NT2/D1 (cell line): ENCODE measurements around the gene CCDC144A.
"Not testable (repeated sequence)": the region's sequence is repeated elsewhere in the genome, so short reads cannot be mapped to it uniquely, and the experiment has no call there.

Experiments used
- DNase-seq: peaks from one replicate; pipeline ENCODE4 v3.0.0-alpha.2; 2011; ENCODE audit warnings: low read depth, low spot score
- H3K27me3 ChIP-seq: 2 replicates; pipeline ENCODE4 v1.6.0; 2011; ENCODE audit warnings: mild to moderate bottlenecking; ENCODE audit not compliant: insufficient read length, insufficient read depth
- H3K36me3 ChIP-seq: 2 replicates; pipeline ENCODE4 v1.6.1; 2011; ENCODE audit warnings: mild to moderate bottlenecking, low read length, mixed read lengths; ENCODE audit not compliant: insufficient read depth, insufficient read length
- H3K4me1 ChIP-seq: 2 replicates; pipeline ENCODE4 v1.5.1; 2011; ENCODE audit not compliant: insufficient read depth, insufficient read length
- H3K4me3 ChIP-seq: 2 replicates; pipeline ENCODE4 v1.5.1; 2011; ENCODE audit warnings: low read depth; ENCODE audit not compliant: insufficient read length
- H3K9ac ChIP-seq: 2 replicates; pipeline ENCODE4 v1.6.0; 2011; ENCODE audit warnings: low read depth; ENCODE audit not compliant: insufficient read length
- H3K9me3 ChIP-seq: 2 replicates; pipeline ENCODE4 v1.5.1; 2011; ENCODE audit warnings: mild to moderate bottlenecking, low read length; ENCODE audit not compliant: insufficient read depth
- SUZ12 ChIP-seq: IDR thresholded peaks from 2 replicates; pipeline ENCODE4 v1.6.1; 2011; ENCODE audit not compliant: insufficient read length, insufficient read depth; ENCODE audit errors: extremely low read depth
- YY1 ChIP-seq: IDR thresholded peaks from 2 replicates; pipeline ENCODE4 v1.6.1; 2011; ENCODE audit not compliant: insufficient read length, insufficient read depth
- ZNF274 ChIP-seq: IDR thresholded peaks from 2 replicates; pipeline ENCODE4 v1.6.1; 2011; ENCODE audit warnings: mild to moderate bottlenecking, low read depth, low read length

CCDC144A gene

DNA sequence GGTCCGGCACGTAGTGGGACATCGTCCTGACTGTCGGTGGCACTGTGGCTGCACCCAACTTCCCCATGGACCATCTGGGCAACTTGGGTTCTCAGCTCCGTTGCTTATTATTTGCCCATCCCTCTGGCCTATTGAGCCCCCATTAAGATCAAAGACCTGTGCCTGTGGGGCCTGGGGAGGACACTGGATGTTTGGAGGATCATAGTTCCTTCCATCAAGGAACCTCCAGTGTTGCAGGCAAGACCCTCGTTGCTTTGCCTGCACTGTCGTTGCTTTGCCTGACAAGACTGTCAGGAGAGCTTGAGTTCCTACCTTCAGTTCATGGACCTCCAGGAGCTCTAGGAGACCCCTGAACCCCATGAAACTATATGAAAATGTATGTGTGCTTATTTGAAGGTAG, 127.2 kb downstream of the CCDC144A start:
- Histone ChIP-seq H3K4me1 (no peaks in the 10 kb centered on the region), H3K27me3 (no peaks in the 10 kb centered on the region), H3K9ac (no peak overlapping the region), H3K9me3 (no peaks in the 10 kb centered on the region), H3K36me3 (no peaks in the 10 kb centered on the region), H3K4me3 (no peak overlapping the region)
- TF ChIP-seq SUZ12 (no peak), YY1 (no peak), ZNF274 (no peak)
- no peak for DNase-seq

DNA sequence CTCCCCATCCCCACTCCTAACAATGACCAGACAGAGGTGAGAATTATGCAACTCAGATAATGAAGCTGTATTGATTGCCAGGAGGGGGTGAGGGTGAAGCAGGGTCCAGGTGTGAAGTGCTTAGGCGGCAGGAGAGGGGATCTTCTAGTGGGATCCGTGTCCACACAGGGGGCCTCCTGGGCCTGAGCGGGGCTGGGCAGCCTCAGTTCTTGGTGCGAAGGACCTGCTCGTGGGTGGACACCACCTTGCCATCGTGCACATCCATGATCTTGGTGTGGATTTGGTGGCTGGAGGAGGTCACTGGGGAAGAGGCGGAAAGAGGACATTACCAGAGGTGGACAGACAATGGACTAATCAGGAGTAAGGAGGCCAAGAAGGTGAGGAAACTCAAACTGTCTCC, 127.9 kb downstream of the CCDC144A start:
- H3K36me3 ChIP-seq, H3K9me3 ChIP-seq, DNase-seq, H3K4me3 ChIP-seq, H3K27me3 ChIP-seq, H3K9ac ChIP-seq, H3K4me1 ChIP-seq: not testable (repeated sequence)

DNA sequence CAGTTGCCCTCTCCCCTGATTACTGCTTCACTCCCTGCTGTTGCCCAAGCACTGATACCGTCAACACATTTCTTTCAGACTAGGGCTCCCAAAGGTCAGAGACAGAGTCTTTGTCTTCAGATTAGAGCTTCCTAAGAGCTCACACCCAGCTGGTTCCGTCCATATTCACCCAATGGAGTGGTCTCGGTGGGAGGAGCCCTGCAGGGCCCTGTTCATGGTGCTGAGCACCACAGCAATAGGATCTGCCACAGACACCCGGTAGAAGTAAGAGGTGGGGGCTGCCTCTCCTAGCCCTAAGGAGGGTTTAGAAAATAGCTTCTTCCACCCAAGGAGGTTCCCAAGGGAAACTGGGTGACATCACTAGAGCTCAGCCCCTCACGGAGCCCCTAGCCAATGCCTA, 128.3 kb downstream of the CCDC144A start:
- Histone ChIP-seq H3K4me3 (no peak overlapping the region), H3K36me3 (no peaks in the 10 kb centered on the region), H3K27me3 (no peaks in the 10 kb centered on the region), H3K9me3 (no peaks in the 10 kb centered on the region), H3K4me1 (no peaks in the 10 kb centered on the region), H3K9ac (no peak overlapping the region)
- DNase-seq = no peak
- TF ChIP-seq SUZ12 (no peak), ZNF274 (no peak), YY1 (no peak)

DNA sequence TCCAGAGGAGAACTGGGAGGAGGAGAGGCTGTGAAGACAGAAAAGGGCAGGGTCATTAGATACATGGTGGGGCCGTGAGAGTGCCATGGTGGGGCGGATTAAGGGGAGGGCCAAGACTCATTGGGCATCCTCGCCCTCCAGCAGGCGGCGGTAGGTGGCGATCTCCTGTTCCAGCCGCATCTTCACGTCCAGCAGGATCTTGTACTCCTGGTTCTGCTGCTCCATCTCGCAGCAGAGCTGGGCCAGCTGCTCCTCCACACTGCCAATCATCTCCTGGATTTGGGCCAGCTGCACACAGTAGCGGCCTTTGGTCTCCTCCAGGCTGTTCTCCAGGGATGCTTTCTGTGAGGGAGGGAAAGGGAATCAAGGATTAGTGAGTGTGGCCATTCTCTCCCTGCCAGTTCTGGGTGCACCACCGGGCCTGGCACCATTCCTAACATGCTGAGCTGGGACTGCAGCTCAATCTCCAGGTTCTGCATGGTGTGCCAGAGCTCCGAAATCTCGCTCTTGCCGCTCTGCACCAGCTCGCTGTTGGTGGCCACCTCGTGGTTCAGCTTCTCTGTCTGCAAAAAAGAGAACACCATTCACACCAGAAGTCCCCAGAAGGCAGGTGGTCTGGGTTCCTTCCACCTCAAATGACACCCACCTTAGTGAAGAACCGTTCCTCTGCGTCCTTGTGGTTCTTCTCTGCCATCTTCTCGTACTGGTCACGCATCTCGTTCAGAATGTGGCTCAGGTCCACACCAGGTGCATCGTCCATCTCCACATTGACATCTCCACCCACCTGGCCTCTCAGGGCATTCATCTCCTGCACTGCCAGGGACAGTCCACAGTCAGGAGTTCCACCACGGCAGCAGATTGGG, 129.0 kb downstream of the CCDC144A start:
- TF ChIP-seq SUZ12 (no peak), ZNF274 (no peak), YY1 (no peak)
- Histone ChIP-seq H3K9me3 (no peaks in the 10 kb centered on the region), H3K4me1 (no peaks in the 10 kb centered on the region), H3K27me3 (no peaks in the 10 kb centered on the region), H3K9ac (no peak overlapping the region), H3K4me3 (no peak overlapping the region), H3K36me3 (no peaks in the 10 kb centered on the region)
- no peak for DNase-seq

DNA sequence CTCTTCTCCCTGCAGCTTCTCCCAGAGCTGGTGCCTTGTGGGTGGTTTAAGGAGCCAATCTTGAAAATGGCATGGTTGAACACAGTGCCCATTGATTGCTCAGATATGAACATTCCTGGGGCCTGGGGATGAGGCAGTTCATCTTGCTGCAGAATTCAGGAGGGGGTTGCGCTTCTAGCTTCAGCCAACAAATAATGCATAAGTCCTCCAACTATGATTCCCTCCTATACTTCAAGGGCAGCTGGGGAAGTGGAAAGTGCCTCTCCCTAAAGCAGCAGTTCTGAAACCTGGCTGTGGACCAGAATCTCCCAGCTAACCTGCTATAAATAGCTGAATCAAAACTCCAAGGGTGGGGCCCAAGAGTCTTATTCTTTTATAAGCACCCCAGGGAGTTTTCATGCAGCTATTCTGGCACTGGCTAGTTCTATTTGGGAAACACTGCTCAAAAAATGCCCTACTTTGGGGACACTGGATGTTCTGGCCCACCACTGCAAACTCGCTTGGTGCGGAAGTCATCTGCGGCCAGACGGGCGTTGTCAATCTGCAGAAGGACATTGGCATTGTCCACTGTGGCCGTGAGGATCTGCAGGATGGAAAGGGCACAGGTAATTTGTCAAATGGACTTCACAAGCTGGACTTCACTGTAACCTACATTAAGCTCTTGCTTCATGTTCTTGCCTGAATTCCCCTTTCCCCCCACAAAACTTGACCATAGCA, 130.3 kb downstream of the CCDC144A start:
- Histone ChIP-seq H3K9ac (no peak overlapping the region), H3K36me3 (no peaks in the 10 kb centered on the region), H3K27me3 (no peaks in the 10 kb centered on the region), H3K4me1 (no peaks in the 10 kb centered on the region), H3K9me3 (no peaks in the 10 kb centered on the region), H3K4me3 (no peak overlapping the region)
- TF ChIP-seq ZNF274 (no peak), SUZ12 (no peak), YY1 (no peak)
- DNase-seq = no peak

DNA sequence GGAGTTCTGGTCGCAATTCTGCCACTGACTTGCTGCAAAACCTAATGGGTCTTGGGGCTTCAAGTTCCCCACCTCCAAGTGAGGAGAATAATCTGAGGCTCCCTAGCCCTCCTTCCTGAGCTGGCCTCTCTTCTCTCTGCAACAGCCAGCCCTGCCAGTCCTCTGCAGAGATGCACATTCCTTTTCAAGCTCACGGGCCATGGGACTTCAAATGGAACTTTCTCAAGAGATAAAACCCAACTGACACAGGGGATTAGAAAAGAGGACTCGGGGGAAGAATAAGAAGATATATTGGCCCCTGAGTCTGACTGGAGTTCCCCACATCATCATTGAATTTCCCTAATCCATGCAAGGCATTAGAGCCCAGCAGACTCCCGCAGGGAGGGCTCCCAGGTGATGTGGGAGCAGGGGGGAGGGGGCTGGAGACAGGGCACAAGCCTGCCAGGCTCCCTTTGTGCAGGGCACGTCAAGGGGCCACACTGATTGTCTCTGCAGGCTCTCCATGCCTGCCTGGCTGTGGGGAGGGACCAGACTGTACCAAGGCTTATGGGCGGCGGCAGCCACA, 131.0 kb downstream of the CCDC144A start:
- Histone ChIP-seq H3K9me3 (no peaks in the 10 kb centered on the region), H3K36me3 (no peaks in the 10 kb centered on the region), H3K27me3 (no peaks in the 10 kb centered on the region), H3K9ac (no peak overlapping the region), H3K4me3 (no peak overlapping the region), H3K4me1 (no peaks in the 10 kb centered on the region)
- DNase-seq = no peak
- TF ChIP-seq SUZ12 (no peak), ZNF274 (no peak), YY1 (no peak)

DNA sequence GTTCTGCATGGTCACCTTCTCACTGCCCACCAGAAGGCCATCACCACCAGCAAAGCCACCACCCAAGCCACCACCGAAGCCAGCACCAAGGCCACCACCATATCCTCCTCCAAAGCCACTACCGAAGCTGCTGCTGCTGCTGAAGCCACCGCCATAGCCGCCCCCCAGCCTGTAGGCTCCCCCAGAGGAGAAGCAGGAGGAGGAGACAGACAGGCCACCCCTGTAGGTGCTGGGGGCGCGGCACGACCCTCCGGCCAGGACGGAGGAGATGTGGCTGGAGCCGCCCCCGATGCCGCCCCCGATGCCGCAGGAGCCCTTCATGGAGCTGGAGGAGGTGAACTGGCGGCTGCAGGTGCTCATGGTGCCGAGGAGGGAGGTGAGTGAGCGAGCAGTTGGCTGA, 132.1 kb downstream of the CCDC144A start:
- H3K4me3 ChIP-seq, H3K27me3 ChIP-seq, H3K9me3 ChIP-seq, H3K4me1 ChIP-seq, H3K36me3 ChIP-seq, H3K9ac ChIP-seq, DNase-seq: not testable (repeated sequence)

DNA sequence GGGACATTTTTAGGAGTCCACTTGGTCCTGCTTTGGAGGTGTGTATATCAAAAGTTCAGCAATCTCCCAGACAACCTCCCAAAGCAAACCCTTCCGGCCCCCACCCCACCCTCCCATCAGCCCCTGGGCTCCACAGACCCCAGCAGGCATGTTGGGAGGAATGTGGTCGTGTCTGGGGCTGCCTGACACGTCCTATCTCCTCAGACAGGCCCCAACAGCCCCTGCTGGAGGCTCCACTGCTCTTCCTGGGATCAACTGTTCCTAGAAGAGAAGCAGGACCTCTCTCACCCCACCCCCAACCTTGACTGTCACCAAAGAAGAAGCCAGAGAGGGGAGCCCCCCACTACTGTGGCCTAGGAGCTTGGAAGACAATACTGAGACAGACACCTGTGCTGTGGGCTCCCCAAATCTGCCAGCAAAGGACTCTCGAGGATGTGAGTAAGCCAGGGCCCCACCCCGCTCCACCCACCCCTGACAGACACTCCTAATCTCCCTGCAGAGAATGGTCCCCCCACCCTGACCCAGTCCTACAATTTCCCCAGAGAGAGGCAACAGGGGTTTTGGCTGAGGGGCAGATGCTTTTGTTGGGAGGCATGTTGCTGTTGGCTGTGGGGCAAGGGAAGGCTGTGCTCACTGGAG, 133.8 kb downstream of the CCDC144A start:
- not testable (repeated sequence) for H3K9me3 ChIP-seq, H3K4me3 ChIP-seq, H3K36me3 ChIP-seq, H3K9ac ChIP-seq, H3K4me1 ChIP-seq, DNase-seq, H3K27me3 ChIP-seq
